Fibroblast of skin of left biceps (primary cell): ENCODE data around the gene UBAP1L.
"Not testable (repeated sequence)": the region's sequence is repeated elsewhere in the genome, so short reads cannot be mapped to it uniquely, and the experiment has no call there.

Source experiments
- DNase-seq, 2 experiments: peaks; one replicate each; pipeline ENCODE4 v3.0.0-alpha.2; 2013; ENCODE audit warnings: low read depth in 2 of 2

Gene UBAP1L

GRCh38 chr15:65115086-65115485 lies at the start of gene UBAP1L:
TSS of gene UBAP1L (minus strand) at chr15:65115200. CDS start at chr15:65106215, 8,985 bp downstream.
- DNase-seq, result no peak

- DNase-seq, result no peak
These were observed 49.1 kb upstream of the UBAP1L start for GRCh38 chr15:65164139-65164538.

GRCh38 chr15:65163041-65163440 lies 48.0 kb upstream of the UBAP1L start:
- no peak for DNase-seq

- no peak for DNase-seq
These were observed 41.7 kb upstream of the UBAP1L start for GRCh38 chr15:65156692-65157091.

GRCh38 chr15:65154720-65155119 lies 39.7 kb upstream of the UBAP1L start:
- DNase-seq, result no peak

GRCh38 chr15:65147902-65148301 lies 32.9 kb upstream of the UBAP1L start:
- DNase-seq, result no peak

- DNase-seq, result no peak
These were observed 31.4 kb upstream of the UBAP1L start for GRCh38 chr15:65146438-65146837.

- DNase-seq, result not testable (repeated sequence)
These were observed 23.6 kb upstream of the UBAP1L start for GRCh38 chr15:65138631-65139030.

- DNase-seq, result not testable (repeated sequence)
These were observed 22.9 kb upstream of the UBAP1L start for GRCh38 chr15:65137893-65138292.

- not testable (repeated sequence) for DNase-seq
These were observed 22.1 kb upstream of the UBAP1L start for GRCh38 chr15:65137089-65137488.

GRCh38 chr15:65134538-65134937 lies 19.5 kb upstream of the UBAP1L start:
- no peak for DNase-seq

GRCh38 chr15:65133548-65134200 lies 18.7 kb upstream of the UBAP1L start, which contains the start of gene PDCD7:
TSS of gene PDCD7 (minus strand) at chr15:65133808. CDS start at chr15:65133781, 27 bp downstream.
- peak; percentile 62 to 71 for DNase-seq

GRCh38 chr15:65132878-65133547 lies 18.0 kb upstream of the UBAP1L start:
- DNase-seq, result no peak

- no peak for DNase-seq
These were observed 15.9 kb upstream of the UBAP1L start for GRCh38 chr15:65130941-65131340.

GRCh38 chr15:65115542-65115941 lies 542 bp upstream of the UBAP1L start:
- DNase-seq, result no peak

- no peak for DNase-seq
These were observed 4.2 kb downstream of the UBAP1L start for GRCh38 chr15:65110676-65111292.

GRCh38 chr15:65106011-65106590 lies 8.9 kb downstream of the UBAP1L start:
- no peak for DNase-seq

GRCh38 chr15:65105038-65105437 lies 10.0 kb downstream of the UBAP1L start:
- no peak for DNase-seq

GRCh38 chr15:65102912-65103311 lies 12.1 kb downstream of the UBAP1L start:
- no peak for DNase-seq

GRCh38 chr15:65101891-65102708 lies 12.9 kb downstream of the UBAP1L start:
- DNase-seq, result no peak

- DNase-seq, result peak in 1 of 2 experiments; percentile 17
These were observed 13.5 kb downstream of the UBAP1L start for GRCh38 chr15:65101411-65101890.
